Measurements from ENCODE around the gene LCAT.

DNA sequence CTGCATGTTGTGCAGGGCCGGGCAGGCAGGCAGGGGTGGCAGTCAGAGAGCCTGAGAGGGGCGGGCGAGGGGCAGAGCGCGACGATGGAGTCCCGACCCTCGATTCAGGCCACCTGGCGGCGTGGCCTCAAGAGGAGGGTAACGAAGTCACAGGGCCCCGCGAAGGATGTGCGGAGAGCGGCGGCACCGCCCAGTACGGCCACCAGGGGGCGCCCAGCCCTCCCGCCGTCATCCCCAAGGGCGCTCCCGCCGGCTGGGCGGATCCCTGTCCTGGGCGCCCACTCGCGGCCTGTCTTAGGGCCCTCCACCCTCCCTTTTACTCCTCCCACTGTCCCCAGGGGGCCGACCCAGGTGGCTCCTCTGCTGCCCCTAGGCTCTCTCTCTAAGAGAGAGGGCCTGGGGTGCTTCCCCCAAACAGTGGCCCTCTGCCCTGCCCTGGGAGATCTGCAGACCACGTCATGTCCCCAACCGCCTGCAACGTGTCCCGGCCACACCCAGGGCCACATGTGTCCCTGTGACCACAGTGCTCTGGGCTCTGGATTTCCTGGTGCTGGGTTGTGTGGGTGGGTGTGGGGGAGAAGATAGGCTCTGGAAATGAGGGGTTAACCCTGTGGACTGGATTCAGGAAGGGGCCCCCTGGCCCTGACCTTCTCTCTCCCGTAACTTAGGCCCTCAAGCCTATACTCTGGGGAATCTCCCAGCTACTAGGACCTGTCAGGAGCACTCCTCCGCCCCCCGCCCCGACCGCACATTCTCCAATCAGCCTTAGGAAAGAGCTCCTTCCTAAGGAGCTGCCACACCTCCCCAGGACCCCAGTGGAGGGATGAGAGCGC lies 49.5 kb upstream of the LCAT start:
- TF ChIP-seq, protein P1, sequence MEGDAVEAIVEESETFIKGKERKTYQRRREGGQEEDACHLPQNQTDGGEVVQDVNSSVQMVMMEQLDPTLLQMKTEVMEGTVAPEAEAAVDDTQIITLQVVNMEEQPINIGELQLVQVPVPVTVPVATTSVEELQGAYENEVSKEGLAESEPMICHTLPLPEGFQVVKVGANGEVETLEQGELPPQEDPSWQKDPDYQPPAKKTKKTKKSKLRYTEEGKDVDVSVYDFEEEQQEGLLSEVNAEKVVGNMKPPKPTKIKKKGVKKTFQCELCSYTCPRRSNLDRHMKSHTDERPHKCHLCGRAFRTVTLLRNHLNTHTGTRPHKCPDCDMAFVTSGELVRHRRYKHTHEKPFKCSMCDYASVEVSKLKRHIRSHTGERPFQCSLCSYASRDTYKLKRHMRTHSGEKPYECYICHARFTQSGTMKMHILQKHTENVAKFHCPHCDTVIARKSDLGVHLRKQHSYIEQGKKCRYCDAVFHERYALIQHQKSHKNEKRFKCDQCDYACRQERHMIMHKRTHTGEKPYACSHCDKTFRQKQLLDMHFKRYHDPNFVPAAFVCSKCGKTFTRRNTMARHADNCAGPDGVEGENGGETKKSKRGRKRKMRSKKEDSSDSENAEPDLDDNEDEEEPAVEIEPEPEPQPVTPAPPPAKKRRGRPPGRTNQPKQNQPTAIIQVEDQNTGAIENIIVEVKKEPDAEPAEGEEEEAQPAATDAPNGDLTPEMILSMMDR (IDR thresholded peaks at IDR 0.05) = peak; percentile 97 to 100 (median 100)
- TF ChIP-seq POLR2A (IDR thresholded peaks at IDR 0.05) = peak in 1 of 2 donors; percentile 29
